Suppressor macrophage treated with lipopolysaccharide for 4 hours (primary cell): Measurements from ENCODE around the gene GPR3.

ENCODE experiments used
- DNase-seq: peaks from one replicate; pipeline ENCODE4 v3.0.0-alpha.2; 2020

GPR3 gene, protein sequence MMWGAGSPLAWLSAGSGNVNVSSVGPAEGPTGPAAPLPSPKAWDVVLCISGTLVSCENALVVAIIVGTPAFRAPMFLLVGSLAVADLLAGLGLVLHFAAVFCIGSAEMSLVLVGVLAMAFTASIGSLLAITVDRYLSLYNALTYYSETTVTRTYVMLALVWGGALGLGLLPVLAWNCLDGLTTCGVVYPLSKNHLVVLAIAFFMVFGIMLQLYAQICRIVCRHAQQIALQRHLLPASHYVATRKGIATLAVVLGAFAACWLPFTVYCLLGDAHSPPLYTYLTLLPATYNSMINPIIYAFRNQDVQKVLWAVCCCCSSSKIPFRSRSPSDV

DNA sequence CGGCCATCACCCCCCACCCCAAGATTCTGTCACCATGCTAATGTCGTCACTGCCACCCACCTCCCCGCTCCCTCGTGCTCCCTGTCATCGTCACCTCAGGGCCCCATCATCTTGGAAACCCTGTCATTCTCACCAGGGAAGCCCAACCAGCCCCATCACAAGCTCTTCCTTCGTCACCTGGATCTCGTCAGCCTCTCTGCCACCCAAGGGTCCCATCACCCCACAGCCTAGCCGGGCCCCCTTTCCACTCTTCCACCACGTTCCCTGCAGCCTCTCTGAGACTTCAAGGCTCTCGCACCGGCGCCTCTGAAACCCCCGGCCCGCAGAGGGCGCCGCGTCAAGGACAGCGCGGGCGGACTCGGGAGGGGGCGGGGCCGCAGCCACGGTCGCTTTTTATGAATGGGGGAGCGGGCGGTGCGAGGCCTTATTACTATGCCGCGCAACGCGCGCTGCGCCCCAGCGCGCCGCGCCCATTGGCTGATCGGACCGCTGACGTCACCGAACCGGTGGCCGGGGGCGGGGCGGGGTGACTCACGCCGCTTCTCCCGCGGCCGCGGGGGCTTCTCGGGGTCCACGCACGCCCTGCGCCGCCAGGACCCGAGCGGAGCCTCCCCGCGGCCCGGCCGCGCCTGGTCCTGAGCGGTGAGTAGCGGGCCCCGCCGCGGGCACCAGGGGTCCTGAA, at the start of gene GPR3:
GPR3 (plus strand) TSS at position 527 of the 682 bp plus-strand sequence. CDS start 1,177 bp downstream, outside the sequence.
- peak; percentile 90 for DNase-seq

DNA sequence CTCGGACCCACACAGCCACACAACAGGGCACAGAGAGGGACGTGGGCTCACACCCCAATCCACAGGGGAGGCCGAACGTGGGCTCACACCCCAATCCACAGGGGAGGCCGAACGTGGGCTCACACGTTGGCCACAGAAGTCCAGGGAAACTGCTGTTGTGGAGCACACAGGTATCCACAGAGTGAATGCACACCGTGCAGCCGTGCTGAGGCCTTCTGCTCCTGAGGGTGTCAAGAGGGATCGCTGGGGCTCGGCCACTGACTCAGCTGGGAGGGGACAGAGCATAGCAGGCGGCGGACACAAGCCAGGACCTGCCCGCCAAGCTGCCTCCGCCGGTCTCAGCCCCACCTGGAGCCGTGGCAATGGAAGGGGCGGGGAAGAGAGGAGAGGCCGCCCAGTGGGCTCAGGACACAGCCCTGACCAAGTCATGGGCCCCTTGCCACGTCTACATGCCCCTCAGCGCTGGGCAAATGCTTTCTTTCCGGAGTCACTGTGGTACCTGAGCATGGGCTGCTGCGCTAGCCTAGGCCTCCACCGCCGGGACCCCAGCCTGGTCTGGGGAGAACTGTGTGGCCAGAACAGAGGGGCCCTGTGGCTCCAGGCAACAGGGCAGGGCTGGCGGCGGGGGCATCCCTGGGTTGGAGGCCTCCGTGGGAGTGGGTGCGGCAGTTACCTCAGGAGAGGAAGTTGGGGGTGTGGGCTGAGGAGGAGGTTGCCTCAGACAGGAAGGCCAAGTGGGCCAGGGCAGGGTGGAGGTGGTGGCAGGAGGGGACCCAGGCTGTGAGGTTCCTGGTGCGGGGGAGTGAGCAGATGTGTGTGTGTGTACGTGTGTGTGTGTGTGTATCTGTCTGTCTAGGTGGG, 49.4 kb upstream of the GPR3 start:
- DNase-seq = no peak

DNA sequence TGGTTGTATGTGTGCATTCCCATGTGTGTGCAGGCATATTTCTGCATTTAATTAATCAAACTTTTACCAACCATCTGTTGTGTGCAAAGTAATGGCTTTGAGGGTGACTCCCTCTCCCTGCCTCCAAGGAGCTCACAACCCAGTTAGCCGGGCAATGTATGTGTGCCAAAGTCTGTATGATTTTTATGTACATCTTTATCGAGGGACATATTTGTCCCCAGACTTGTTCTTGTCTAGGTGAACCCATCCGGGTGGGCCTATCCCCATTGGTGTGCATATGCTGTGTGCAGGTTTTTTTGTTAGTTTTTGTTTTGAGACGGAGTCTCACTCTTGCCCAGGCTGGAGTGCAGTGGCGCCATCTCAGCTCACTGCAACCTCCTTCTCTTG, 48.8 kb upstream of the GPR3 start:
- no peak for DNase-seq

DNA sequence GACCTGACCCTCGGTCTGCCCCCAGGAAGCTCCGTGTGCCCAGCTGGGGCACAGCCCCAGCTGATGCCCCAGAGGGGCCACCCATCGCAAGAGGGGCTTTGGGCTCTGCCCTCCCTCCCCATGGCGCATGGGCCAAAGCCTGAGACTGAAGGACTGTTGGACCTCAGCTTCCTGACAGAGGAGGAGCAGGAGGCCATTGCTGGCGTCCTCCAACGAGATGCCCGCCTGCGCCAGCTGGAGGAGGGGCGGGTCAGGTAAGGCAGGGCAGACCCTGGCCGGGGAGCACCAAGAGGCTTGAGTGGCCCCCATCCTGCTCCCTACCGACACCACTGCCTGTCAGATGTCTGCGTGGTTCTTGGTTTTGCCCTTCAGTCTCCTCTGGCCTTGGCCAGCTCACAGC, 47.1 kb upstream of the GPR3 start:
- DNase-seq = no peak

DNA sequence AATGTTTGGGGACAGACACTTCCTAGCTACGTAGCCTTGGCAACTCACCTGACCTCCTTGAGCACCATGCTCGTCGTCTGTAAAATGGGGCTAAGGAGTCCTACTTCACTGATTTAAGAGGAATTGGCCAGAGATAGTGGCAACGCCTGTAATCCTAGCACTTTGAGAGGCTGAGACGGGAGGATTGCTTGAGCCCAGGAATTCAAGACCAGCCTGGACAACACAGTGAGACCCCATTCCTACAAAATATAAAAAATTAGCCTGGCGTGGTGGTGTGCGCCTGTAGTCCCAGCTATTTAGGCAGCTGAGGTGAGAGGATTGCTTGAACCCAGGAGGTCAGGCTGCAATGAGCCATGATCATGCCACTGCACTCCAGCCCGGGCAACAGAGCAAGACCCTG, 46.1 kb upstream of the GPR3 start:
- no peak for DNase-seq

DNA sequence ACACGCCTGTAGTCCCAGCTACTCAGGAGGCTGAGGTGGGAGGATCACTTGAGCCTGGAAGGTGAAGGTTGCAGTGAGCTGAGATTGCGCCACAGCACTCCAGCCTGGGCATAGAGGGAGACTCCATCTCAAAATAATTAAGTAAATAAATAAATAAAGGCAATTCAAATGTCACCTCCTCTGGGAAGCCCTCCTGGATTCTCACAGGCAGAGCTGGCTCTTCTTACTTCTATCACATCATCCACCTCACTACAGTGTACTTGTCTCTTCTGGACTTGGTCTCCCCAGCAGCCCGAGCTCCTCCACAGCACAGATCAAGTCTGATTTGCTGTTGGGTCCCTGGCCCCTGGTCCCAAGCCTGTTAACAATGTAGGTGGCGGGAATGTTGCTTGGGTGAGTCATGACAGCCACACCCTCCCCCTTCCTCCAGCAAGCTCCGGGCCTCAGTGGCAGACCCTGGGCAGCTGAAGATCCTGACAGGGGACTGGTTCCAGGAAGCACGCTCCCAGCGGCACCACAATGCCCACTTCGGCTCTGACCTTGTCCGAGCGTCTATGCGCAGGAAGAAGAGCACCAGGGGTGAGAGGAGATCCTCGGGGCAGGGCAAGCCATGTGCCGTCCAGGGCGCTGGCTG, 45.3 kb upstream of the GPR3 start:
- no peak for DNase-seq

DNA sequence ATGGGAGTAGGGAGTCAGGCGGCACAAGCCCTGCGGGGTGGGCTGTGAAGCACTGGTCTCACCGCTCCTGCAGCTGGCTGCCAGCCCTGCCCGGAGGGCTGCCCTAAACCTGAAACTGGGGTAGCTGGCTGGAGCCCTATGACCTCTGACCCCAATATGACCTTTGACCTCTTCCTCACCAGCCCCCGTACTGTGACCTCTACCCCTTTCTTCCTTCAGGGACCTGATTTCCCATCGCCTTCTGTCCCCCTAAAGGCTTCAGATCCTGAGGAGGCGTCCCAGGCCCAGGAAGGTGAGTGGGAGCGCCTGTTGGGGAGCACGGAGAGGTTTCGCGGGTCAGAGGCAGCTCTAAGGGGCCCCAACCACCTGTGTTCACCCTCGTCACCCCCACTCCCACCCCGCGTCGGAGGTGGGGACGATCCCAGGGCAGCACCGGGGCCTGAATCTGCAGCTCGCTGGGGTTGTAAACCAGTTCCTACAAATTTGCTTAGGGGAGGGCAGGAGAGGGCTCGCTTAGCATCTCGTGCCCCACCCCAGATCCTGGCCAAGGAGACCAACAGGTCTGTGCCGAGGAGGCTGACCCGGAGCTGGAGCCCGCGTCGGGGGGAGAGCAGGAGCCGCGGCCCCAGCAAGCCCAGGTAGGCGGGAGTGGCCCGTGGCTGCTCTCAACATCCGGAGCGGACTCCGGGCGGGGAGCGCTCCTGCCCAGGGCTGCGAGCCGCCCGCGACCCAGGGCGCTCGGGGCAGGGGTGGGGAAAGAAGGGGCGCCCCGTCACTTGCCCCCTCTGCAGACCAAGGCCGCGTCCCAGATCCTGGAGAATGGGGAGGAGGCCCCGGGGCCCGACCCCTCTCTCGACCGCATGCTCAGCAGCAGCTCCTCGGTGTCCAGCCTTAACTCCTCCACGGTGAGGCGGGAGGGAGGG, 43.3 kb upstream of the GPR3 start:
- DNase-seq = no peak

DNA sequence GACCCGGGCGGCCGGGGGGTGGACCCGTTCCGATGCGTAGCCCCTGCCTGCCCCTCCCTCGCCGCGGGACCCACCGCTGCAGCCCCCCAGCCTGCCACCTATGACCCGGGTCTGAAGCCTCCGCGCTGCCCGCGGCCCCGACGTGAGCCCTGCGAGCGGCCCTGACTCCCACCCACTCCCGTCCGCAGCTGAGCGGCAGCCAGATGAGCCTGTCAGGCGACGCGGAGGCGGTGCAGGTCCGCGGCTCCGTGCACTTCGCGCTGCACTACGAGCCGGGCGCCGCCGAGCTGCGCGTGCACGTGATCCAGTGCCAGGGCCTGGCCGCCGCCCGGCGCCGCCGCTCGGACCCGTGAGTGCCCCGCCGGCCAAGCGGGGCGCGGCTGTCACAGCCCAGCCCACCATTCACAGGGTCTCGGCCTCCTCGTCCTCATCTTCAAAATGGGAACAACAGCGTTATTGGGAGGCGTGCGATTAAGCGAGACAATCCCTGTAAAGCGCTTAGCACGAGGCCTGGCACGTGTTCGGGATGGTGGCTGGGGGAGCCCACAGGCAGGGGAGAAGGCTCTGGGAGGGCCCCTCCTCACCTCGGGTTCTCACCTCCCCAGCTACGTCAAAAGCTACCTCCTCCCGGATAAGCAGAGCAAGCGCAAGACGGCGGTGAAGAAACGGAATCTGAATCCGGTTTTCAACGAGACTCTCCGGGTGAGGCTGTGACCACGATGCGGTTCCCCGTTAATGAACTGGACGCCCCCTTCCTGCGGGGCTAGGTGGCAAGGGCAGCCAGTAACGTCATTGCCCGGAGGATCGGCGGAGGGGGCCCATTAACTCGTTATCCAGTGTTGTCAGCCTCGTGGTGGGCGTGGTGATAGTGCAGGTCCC, 42.4 kb upstream of the GPR3 start:
- no peak for DNase-seq

DNA sequence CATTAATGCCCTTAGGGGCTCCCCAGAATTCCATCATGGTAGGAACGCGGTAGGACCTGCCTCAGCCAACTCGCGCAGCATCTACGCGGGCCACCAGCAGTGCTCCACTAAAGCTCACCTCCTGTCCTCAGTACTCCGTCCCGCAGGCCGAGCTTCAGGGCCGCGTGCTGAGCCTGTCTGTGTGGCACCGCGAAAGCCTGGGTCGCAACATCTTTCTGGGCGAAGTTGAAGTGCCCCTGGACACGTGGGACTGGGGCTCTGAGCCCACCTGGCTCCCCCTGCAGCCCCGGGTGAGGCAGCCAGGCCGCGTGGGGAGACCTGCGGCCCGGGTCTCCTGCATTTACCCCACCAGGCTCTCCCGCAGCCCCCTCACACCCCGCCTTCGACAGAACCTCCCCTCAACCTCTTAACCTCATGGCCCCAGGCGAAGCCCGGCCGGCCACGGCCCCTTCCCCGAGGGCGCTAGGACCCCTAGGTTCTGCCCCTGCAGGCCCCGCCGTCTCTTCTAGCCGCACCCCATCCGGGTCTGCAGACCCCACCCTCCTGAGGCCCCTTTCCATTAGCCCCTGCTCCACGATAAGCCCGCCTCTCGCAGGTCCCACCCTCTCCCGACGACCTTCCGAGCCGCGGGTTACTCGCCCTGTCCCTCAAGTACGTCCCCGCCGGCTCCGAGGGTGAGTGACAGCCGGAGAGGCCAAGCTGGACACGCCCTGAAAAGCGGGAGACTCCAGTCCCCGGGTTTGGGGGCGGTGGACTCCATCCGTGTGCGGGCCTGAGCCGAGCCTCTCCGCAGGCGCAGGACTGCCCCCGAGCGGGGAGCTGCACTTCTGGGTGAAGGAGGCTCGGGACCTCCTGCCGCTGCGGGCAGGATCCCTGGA, 41.5 kb upstream of the GPR3 start:
- no peak for DNase-seq

DNA sequence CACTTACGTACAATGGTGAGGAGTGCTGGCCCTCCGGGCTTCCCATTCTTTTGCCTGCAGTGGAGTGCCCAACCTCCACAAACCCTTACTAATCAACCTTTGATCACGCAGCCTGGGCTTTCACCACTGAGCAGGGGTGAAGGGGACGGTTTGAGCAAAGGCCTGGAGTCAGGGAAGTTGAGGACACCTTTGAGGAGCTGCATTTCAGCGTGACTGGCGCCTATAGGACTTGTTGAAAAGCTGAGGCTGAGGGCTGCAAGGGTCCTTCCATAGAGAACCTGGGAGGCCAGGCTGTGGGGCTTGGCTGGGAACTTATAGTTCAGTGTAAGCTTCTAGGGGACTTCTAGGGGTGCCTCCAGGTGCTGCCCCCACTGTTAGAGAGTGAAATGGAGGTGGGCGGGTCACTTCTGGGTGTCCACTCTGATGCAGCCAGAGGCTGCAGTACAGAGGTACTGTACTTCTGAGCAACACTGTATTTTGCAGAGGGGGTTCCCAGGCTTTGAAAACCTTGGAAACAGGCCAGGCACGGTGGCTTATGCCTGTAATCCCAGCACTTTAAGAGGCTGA, 40.8 kb upstream of the GPR3 start:
- DNase-seq = no peak

DNA sequence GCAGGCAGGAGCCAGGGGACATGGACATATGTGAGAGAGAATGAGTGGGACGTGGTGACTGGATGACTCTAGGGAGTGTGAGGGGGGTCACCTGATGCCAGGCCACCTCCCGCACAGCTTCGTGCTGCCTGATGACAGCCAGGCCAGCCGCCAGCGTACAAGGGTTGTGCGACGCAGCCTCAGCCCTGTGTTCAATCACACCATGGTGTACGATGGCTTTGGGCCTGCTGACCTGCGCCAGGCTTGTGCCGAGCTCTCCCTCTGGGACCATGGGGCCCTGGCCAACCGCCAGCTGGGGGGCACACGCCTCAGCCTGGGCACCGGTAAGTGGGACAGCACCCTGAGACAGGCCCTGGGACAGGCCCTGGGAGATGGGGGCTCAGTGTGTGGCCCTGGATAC, 39.3 kb upstream of the GPR3 start:
- DNase-seq = no peak

DNA sequence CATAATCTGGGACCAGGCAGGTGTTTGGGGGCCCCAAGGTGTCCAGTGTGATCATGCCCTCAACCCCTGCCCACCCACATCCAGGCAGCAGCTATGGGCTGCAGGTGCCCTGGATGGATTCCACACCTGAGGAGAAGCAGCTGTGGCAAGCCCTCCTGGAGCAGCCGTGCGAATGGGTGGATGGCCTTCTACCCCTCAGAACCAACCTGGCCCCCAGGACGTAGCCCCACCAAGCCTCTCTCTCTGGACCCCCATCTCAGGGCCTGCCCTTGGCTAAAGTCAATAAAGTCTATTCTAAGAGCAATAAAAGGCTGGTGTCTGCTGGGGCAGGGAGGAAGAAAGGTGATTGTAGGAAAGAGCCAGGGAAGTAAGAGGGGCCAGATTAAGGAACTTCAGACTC, 38.8 kb upstream of the GPR3 start:
- no peak for DNase-seq

DNA sequence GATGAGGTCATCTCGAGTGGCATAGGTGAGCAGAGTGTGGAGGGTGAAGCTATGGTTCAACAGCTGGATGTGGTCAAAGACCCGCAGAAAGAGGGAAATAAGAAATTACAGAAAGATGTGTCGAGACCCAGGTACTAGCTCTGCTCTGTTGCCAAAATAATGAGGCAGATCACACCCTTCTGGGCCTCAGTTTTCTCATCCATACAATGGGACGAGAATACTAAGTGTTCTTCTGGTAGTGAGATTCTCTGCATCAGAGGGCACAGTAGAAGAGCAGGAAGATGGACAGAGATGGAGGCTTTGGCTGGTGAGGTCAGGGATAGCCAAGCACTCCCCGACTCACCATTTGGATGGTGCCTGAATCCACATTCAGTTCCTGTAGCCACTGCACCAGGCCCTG, 36.7 kb upstream of the GPR3 start:
- no peak for DNase-seq

DNA sequence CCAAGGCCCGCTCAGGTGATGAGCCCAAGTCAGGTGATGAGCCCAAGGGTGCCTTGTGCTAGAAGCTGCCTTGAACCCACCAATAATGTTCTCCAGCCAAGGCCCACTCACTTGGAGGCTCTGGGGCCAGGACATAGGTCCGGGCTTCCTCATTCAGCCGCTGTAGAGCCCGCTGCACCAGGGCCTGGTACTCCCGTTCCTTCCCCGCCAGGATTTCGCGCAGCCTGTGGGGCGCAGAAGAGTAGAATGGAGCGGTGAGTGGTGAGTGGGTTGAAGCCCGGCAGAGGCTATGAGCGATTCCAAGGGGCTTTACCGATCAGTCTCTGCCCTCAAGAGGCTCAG, 36.2 kb upstream of the GPR3 start:
- DNase-seq = no peak

DNA sequence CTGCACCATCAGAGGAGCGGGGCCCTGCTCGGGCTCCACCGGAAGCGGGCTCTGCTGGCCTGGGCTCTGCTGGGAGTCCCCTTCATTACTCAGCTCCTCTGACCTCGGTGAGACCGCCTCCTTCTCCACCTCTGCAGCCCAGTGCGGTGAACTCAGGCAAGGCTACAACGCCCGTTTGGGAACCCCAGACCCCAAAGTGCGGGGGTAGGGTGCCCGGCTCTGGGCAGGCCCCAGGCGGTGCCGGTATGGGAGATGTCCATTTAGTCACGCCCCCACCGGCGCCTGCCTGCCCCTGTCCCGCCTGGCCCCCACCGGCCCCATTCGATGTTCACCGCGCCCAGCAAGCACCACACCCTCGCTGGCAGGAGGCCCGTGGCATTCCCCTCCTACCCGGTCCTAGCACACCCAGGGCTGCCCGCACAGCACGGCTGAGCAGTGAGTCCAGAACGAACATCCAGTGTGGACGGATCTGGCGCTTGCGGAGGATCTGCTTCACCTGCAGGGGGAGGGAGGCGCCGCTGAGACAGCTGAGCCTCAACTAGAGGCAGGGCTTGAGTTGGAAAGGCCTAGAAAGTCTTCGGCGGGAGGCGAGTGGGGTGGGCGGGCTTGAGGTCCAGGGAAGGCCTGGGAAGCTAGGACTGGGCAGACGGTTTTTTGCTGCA, 35.7 kb upstream of the GPR3 start:
- no peak for DNase-seq

DNA sequence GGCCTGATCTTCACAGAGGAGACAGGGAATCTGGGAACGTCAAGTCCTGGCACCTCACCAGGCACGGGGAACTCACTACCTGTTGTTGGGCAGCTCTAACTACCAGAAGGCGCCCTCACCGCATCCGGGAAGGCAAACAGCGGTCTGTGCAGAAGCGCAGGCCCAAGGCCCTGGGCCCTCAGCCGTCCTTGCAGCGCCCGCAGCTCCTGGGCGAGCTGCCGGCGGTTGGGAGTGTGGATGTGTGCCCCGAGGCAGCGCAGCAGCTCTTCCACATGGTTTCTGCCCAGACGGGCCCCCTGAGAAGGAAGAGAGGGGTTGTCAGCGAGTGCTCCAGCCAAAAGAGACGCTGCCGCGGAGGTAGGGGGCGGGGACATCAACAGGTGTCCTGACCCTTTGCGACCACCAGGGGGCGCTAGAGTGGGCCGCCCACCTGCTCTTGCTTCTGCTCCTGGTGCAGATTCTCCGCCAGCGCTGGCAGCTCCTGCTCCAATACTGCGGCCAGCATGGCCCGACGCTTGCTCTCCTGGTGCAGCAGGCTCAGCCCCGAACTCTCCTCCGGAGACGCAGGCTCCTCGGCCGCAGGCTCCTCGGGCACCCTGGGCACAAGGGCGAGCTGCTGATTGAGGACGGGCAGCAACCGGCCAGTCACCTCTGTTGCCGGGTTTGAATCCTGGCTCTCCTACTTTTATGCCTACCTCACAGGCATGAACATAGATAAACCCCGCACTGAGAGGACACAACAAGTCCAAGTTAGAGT, 35.0 kb upstream of the GPR3 start:
- peak; percentile 62 for DNase-seq

DNA sequence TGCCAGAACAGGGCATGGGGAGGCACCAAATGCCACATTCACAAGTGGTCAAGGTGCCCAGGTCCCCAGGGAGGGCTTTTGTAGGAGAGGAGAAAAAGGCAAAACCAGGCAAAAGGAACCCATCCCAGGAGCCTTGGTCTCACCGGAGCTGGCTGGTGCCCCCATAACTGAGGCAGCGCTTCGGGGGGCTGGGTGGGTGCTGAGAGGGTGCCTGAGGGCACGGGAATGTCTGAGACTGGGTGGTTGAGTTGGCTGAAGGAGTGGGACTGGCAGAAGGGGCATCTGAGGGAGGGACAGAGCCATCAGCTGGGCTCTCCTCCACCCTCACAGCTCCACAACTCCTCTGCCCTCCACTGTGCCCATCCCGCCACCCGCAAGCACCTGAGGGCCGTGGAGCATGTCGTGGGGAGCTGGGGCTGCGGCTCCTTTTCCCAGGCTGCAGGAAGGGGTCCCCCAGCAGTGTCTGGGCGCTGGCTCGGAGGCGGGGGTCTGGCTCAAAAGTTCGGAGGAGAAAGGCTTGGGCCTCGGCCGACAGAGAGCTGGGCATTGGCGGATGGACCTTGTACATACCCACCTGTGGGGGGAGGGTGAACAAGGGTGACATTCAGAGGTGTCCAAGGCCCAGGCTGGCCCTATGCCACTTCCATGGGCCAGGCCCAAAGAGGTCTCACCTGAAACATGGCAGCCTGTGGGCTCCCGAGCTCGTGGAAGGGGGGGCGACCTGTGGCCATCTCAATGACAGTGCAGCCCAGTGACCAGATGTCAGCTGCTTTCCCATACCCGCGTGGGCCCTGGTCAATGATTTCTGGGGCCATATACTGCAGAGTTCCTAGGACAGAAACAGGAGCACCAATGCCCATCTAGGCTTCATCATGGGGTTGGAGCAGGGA, 34.1 kb upstream of the GPR3 start:
- no peak for DNase-seq
